NCI-H2196 treated with DMSO at 0.1 percent for 48 hours (cell line): ENCODE measurements around the gene ARNT2.

ENCODE experiments used
- DNase-seq: peaks from one replicate; lab custom pipeline; 2025; ENCODE audit not compliant: unreplicated experiment; lab: John Stamatoyannopoulos, UW

The ARNT2 gene

GRCh38 chr15:80590761-80591355 lies 186.7 kb downstream of the ARNT2 start:
- no peak for DNase-seq

DNA sequence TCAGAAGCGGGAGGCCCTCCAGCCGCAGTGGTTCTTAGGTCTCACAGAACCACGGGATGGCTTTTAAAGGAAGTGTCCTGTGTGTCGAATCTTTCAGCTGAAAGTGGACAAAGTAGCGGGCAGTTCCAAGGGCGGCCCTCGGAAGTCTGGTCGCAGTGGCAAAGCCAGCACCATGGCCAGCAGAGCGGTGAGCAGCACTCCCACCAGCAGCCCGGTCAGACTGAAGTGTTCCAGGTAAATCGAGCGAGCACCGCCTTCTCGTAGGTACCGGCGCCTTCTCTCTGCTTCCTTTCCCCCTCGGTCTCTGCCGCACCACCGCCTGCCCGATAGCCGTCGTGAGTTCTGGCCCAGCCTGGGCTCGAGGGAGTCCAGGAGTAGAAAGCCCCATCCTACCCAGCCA lies 187.3 kb downstream of the ARNT2 start:
- no peak for DNase-seq

DNA sequence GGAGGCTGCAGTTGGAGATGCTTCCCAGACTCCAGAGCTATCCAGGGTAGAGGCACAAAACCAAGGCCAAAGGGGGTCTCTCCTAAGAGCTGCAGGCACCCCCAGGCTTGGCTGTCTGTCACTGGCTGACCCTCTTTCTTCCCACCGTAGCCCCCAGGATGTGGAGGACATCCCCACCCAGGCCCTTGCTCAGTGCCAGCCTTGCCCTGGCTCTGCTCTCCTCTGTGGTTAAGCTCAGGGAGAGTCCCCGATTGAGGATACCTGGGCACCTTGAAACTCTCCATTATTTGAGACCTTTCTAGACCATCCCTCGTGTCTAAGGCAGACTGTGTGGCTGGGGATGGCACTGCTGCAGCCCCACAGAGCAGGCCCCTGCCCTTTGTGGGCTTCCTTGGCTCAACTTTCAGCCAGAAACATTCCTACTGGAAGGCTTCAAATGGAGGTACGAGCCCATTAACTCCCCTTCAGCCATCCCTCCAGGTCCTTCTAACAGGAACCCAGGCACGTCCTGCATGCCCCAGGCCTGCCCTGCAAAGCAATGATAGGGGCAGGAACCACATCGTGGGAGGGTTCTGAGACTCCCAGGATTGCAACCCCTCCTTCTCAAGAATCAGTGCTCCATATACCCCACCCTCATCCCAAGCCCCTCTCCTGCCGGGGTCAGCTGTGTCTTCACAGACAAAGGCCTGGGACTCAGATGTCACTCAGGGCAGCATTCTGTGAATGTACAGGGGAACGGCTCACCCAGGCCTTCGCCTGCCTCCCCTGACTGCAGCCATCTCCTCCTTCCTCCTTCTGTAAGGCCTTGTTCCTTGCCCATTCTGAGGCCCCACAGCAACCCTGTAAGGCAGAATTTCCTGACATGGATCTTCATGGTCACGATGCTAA lies 188.0 kb downstream of the ARNT2 start:
- no peak for DNase-seq

DNA sequence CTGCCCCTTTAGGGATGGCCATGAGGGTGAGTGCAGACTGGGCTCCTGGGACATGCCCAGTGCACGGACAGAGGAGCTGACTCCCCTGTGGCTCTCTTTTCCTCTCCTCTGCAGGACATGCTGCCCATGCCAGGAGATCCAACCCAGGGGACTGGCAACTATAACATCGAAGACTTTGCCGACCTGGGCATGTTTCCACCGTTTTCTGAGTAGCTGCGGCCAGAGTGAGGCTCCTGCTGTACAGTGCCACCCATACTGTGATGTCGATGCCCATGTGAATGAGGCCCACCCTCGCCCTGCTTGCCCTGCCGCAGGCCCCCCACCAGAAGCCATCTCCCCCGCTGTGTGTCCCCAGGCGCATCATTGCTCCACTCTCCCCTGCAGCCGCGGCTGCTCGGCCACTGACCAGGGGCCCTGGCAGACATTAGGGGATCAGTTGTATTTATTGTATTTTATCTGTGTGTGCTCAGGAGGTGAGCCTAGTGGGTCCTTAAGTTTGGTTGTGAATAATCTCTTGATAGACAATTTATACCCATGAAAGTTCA lies 189.4 kb downstream of the ARNT2 start:
- DNase-seq, result no peak

- no peak for DNase-seq
Observed at GRCh38 chr15:80594091-80594889, 190.1 kb downstream of the ARNT2 start.

DNA sequence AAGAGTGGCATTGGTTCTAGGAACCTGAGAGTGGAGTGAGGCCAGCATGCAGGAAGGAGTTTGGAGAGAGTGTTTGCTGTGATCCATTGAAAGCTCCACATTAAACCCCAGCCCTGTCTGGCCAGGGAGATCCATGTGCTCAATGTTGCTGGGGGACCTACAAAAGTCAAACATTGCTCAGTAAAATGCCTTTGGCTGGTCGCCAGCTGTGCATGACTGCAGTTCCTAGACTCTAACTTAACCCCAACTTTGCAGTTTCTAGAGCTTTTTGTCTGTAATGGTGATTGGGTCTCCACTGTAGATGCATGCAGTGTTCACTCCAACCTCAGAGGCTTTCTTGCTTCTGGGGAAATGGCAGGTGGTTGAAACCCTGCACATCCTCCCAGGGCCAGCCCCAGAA lies 191.2 kb downstream of the ARNT2 start:
- DNase-seq, result no peak

- no peak for DNase-seq
Observed at GRCh38 chr15:80596521-80596976, 192.4 kb downstream of the ARNT2 start.

DNA sequence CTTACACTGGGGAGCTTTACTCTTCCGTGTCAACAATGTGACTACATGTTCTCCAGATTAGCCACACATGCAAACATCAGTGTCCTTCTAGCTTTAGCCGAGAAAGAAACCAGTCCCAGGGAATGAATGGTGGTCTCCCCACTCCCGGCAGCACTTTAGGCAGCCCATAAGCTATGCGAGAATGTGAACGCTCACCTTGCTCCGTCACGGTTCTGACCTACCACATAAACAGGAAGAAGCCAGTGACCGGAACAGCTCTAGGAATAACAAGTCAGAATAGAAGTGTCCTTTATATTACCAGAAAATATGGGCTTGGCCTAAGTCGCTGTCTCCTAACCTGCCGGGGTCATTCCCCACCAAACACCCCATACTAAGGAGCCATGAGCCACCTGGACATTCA lies 192.9 kb downstream of the ARNT2 start:
- DNase-seq, result no peak

DNA sequence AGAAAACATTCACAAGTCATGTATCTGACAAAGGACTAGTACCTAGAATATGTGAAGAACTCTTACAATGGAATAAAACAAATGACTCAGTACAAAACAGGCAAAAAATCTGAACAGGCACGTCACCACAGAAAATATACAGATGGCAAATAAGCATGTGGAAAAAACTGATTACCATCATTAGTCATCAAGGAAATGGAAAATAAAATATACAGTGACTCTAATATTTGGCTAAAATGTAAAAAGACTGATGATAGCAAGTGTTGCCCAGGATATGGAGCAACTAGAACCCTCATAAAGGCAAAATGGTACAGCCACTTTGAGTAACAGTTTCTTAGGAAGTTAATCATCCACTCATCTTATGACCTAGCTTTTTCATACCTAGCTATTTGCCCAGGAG lies 195.2 kb downstream of the ARNT2 start:
- no peak for DNase-seq

GRCh38 chr15:80600626-80601025 lies 196.4 kb downstream of the ARNT2 start:
- DNase-seq, result no peak

GRCh38 chr15:80601256-80601655 lies 197.1 kb downstream of the ARNT2 start:
- no peak for DNase-seq

DNA sequence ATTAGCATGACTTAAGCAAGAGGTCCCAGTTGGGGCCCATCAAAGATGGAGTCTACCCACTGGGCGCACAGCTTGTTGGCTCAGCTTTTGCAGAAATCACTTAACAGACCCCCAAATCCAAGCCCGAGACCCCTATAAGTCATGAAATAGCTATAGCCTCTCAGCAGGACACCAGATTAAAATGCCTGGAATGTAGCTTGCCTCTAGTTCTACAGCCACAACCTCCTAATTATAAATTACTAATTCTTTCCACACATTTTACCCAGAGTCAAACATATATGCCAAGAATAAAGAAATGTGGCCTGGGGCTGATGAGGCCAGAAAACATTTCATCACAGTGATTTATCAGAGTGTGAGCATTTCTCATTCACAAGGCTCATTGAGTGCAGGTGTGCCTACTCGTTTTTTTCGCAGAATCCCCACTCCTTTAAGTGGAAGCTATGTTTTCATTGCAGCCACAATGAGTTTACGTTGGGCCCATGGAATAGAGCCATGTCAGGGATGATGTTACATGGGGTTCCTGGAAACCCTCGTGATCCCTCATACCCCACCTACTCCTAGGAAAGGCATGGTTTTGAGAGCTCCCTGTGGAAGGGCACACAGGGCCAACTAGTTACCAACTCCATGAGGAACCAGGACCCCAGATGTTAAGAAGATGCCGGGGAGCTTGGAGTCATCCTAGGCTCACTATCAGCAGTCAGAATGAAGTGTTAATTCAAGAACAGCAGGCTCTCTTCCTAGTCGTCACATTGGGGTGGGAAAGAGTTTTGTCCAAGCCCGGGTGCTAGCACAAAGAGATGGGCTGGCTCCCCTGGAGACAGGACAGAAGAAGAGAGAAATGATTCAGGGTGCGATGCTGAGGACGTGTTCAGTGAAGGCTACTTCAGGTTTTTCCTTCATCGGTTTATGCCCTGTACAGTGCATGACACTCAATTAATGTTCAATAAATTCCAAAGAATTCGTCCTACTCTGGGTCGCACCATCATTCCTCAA lies 200.7 kb downstream of the ARNT2 start:
- DNase-seq, result no peak

GRCh38 chr15:80605591-80606150 lies 201.5 kb downstream of the ARNT2 start:
- no peak for DNase-seq

GRCh38 chr15:80606511-80607071 lies 202.4 kb downstream of the ARNT2 start:
- DNase-seq, result no peak

GRCh38 chr15:80607287-80607980 lies 203.3 kb downstream of the ARNT2 start:
- no peak for DNase-seq

GRCh38 chr15:80608688-80609087 lies 204.5 kb downstream of the ARNT2 start:
- peak; percentile 61 for DNase-seq

DNA sequence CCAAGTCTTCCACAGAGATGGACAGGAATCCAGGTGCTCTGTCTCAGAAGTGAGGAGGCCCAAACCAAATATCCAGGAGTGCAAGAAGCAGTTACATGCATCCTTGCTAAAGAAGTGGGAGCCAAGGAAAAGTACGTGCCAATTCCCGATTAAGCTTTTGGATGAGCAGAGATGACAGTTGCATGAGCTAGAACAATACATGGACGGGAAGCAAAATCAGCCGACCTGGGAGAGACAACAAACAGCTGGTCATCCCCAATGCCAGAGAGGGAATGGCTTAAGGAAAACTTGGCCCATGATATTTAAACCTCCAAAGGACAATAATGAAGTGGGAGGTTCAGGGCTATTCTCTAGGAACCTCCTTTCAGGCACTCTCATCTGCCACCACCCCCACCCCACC lies 204.9 kb downstream of the ARNT2 start:
- DNase-seq, result peak; percentile 48

GRCh38 chr15:80609512-80609946 lies 205.3 kb downstream of the ARNT2 start:
- no peak for DNase-seq

DNA sequence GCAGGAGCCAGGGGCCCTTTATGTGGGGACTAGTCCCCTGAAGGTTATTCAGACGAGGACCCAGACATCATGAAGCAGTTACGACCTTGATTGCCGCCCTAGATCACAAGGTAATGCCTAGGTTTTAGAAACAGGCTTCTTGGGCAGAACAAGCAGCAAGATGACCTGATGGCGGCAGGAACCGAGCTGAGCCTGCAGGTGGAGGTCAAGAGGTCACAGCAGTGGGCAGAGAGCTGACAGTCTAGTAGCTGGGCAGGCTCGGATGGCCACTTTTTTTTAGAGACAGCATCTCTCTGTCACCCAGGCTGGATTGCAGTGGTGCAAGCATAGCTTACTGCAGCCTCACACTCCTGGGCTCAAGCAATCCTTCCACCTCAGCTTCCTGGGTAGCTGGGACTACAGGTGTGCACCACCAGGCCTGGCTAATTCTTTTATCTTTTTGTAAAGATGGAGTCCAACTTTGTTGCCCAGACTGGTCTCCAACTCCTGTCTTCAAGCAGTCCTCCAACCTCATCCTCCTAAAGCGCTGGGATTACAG lies 207.4 kb downstream of the ARNT2 start:
- no peak for DNase-seq
